SU-DHL-6 (cell line): ENCODE results near the gene BNC2.

Source experiments
- CTCF ChIP-seq: fragments of 200-600 bp; sonication (generic); IDR thresholded peaks from one replicate; pipeline ENCODE4 v1.5.1; 2017; ENCODE audit warnings: antibody characterized with exemption, mild to moderate bottlenecking, low read length, moderate library complexity; ENCODE audit not compliant: insufficient read depth, poor library complexity, severe bottlenecking
- EZH2phosphoT487 ChIP-seq: fragments of 200-600 bp; sonication (generic), shearing (Covaris generic); conservative IDR thresholded peaks from 2 replicates; pipeline ENCODE4 v1.6.1; 2018; ENCODE audit warnings: mild to moderate bottlenecking, antibody characterized with exemption, low read length, moderate library complexity, mixed read lengths

- TF ChIP-seq CTCF (no peak), EZH2phosphoT487 (no peak)
Measured at GRCh38 chr9:16787724-16788123, 82.7 kb downstream of the BNC2 start.
